Kidney glomerular epithelial cell (primary cell): ENCODE data around the gene THSD4.

ENCODE experiments used
- DNase-seq: peaks from one replicate; lab custom pipeline; 2025; lab: John Stamatoyannopoulos, UW

THSD4 gene

GRCh38 chr15:71495398-71495780 lies 380.1 kb downstream of the THSD4 start:
- no peak for DNase-seq

- no peak for DNase-seq
Observed at GRCh38 chr15:71496336-71496955, 381.2 kb downstream of the THSD4 start.

GRCh38 chr15:71501344-71502076 lies 386.2 kb downstream of the THSD4 start:
- DNase-seq, result no peak

GRCh38 chr15:71502077-71502432 lies 386.8 kb downstream of the THSD4 start:
- no peak for DNase-seq

GRCh38 chr15:71505962-71506361 lies 390.7 kb downstream of the THSD4 start:
- DNase-seq, result no peak

- DNase-seq, result no peak
Observed at GRCh38 chr15:71506946-71507345, 391.7 kb downstream of the THSD4 start.

GRCh38 chr15:71508081-71508682 lies 392.9 kb downstream of the THSD4 start:
- DNase-seq, result no peak

GRCh38 chr15:71509139-71509538 lies 393.9 kb downstream of the THSD4 start:
- no peak for DNase-seq

GRCh38 chr15:71510763-71511162 lies 395.5 kb downstream of the THSD4 start:
- DNase-seq, result no peak

GRCh38 chr15:71511796-71512681 lies 396.8 kb downstream of the THSD4 start:
- no peak for DNase-seq

GRCh38 chr15:71512682-71513006 lies 397.4 kb downstream of the THSD4 start:
- no peak for DNase-seq

GRCh38 chr15:71515375-71516186 lies 400.3 kb downstream of the THSD4 start:
- no peak for DNase-seq

GRCh38 chr15:71517751-71518150 lies 402.5 kb downstream of the THSD4 start:
- DNase-seq, result no peak

GRCh38 chr15:71518661-71519060 lies 403.4 kb downstream of the THSD4 start:
- no peak for DNase-seq

- DNase-seq, result peak; percentile 49
Observed at GRCh38 chr15:71526060-71526820, 411.0 kb downstream of the THSD4 start.

- DNase-seq, result no peak
Observed at GRCh38 chr15:71529361-71529760, 414.1 kb downstream of the THSD4 start.

GRCh38 chr15:71530116-71530515 lies 414.8 kb downstream of the THSD4 start:
- no peak for DNase-seq

GRCh38 chr15:71532994-71533393 lies 417.7 kb downstream of the THSD4 start:
- DNase-seq, result no peak

GRCh38 chr15:71538181-71538580 lies 422.9 kb downstream of the THSD4 start:
- DNase-seq, result no peak

GRCh38 chr15:71541746-71542145 lies 426.5 kb downstream of the THSD4 start:
- DNase-seq, result no peak

GRCh38 chr15:71542836-71543235 lies 427.6 kb downstream of the THSD4 start:
- DNase-seq, result no peak
